BE2C (cell line): ENCODE results near the gene RALGAPB.

Experiments used
- DNase-seq: peaks from one replicate; pipeline ENCODE4 v3.0.0-alpha.2; 2020
- H3K27me3 ChIP-seq: fragments of 250-450 bp; sonication (Bioruptor Pico); 2 replicates; pipeline ENCODE4 v1.5.1; 2020; ENCODE audit warnings: mild to moderate bottlenecking
- H3K36me3 ChIP-seq: fragments of 250-450 bp; sonication (Bioruptor Pico); 2 replicates; pipeline ENCODE4 v1.5.1; 2020; ENCODE audit warnings: mild to moderate bottlenecking
- H3K4me1 ChIP-seq: fragments of 250-450 bp; sonication (Bioruptor Pico); 2 replicates; pipeline ENCODE4 v1.5.1; 2020
- H3K4me3 ChIP-seq: 2 replicates; pipeline ENCODE4 v1.5.1; 2011; ENCODE audit warnings: low read depth, low read length
- H3K9me3 ChIP-seq: fragments of 250-450 bp; sonication (Bioruptor Pico); 2 replicates; pipeline ENCODE4 v1.5.1; 2020
- CTCF ChIP-seq: IDR thresholded peaks from 2 replicates; pipeline ENCODE4 v1.5.1; 2012; ENCODE audit warnings: mild to moderate bottlenecking, low read depth, low read length

Gene RALGAPB

GRCh38 chr20:38617830-38618196 lies 145.2 kb downstream of the RALGAPB start:
- Histone ChIP-seq H3K27me3 (no peaks in the 10 kb centered on the region), H3K4me1 (no peaks in the 10 kb centered on the region), H3K9me3 (no peaks in the 10 kb centered on the region), H3K4me3 (no peak overlapping the region), H3K36me3 (no peaks in the 10 kb centered on the region)
- TF ChIP-seq CTCF = no peak
- DNase-seq = no peak

GRCh38 chr20:38620441-38620840 lies 147.8 kb downstream of the RALGAPB start:
- Histone ChIP-seq H3K27me3 (no peaks in the 10 kb centered on the region), H3K4me1 (no peaks in the 10 kb centered on the region), H3K9me3 (no peaks in the 10 kb centered on the region), H3K36me3 (no peaks in the 10 kb centered on the region), H3K4me3 (no peak overlapping the region)
- no peak for TF ChIP-seq CTCF
- no peak for DNase-seq

GRCh38 chr20:38623061-38623460 lies 150.4 kb downstream of the RALGAPB start:
- TF ChIP-seq CTCF = no peak
- no peaks in the 10 kb centered on the region for H3K4me1 ChIP-seq
- no peaks in the 10 kb centered on the region for H3K36me3 ChIP-seq
- no peaks in the 10 kb centered on the region for H3K27me3 ChIP-seq
- DNase-seq = no peak
- no peak overlapping the region for H3K4me3 ChIP-seq
- H3K9me3 ChIP-seq = no peaks in the 10 kb centered on the region

GRCh38 chr20:38624084-38624483 lies 151.4 kb downstream of the RALGAPB start:
- H3K4me1 ChIP-seq = no peaks in the 10 kb centered on the region
- no peaks in the 10 kb centered on the region for H3K9me3 ChIP-seq
- no peaks in the 10 kb centered on the region for H3K27me3 ChIP-seq
- H3K36me3 ChIP-seq = no peaks in the 10 kb centered on the region
- no peak for TF ChIP-seq CTCF
- DNase-seq = no peak
- H3K4me3 ChIP-seq = no peak overlapping the region

- DNase-seq = no peak
These were observed 153.3 kb downstream of the RALGAPB start for GRCh38 chr20:38625896-38626295.

More at GRCh38 chr20:38625896-38626295, 153.3 kb downstream of the RALGAPB start:
- no peaks in the 10 kb centered on the region for H3K4me1 ChIP-seq
- no peaks in the 10 kb centered on the region for H3K27me3 ChIP-seq
- H3K9me3 ChIP-seq = no peaks in the 10 kb centered on the region
- no peak for TF ChIP-seq CTCF
- H3K4me3 ChIP-seq = no peak overlapping the region
- H3K36me3 ChIP-seq = no peaks in the 10 kb centered on the region
